HTR-8/SVneo (cell line): Measurements from ENCODE around the gene TGIF2.
"Not testable (repeated sequence)": the region's sequence is repeated elsewhere in the genome, so short reads cannot be mapped to it uniquely, and the experiment has no call there.

ENCODE experiments used
- DNase-seq: peaks from one replicate; pipeline ENCODE4 v3.0.0; 2011; ENCODE audit warnings: low spot score, mixed read lengths; ENCODE audit not compliant: insufficient read length
- FAIRE-seq: peaks from 2 replicates; lab custom pipeline; 2011; peaks lifted over from hg19 to GRCh38; lab: Jason Lieb, UNC

The TGIF2 gene

GRCh38 chr20:36546111-36546736 lies 27.2 kb upstream of the TGIF2 start:
- FAIRE-seq (peak; percentile 28), DNase-seq (no peak)

DNA sequence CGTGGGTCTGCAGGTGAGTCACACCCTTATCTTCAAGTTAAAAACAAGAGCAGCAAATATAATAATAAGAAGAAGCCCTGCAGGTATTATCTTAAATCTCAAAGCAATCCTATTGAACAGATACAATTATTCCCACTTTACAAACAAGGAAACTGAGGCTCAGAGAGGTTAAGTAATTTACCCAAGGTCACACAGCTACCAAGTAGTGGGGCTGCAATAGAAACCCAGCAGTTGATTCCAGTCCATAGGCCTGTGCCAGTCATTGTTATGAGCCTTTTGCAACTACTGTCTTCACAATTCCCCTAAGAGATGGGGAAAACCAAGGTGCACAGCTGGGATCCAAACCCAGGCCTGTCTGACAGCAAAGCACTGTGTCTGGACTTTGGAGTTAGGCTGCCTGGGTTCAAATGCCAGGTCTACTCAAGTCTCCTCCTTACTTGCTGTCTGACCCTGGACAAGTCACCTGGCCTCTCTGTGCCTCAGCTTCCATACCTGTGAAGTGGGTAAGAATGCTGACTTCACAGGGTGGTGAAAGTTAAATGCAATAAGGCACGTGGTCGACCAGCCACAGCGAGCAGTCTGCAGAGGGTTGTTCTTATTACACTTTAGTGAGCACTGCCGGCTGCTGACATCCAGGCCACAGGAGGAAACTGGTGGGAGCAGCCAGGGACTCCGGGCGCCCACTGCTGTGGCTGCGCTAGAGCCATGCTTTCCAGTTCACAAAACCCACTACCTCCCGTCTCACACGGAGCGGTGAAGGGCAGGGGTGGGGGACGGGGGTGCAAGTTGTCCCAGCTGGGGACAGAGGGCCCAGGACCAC lies 26.0 kb upstream of the TGIF2 start:
- FAIRE-seq (peak; percentile 31), DNase-seq (no peak)

DNA sequence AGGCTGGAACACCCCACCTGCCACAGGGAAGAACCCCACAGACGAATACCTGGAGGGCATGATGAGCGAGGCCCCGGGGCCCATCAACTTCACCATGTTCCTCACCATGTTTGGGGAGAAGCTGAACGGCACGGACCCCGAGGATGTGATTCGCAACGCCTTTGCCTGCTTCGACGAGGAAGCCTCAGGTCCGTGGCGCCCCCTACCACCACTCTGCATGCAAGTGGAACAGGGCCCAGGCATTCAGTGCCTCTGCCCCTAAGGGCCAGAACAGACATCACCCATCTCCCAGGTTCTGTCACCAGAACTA lies 25.4 kb upstream of the TGIF2 start:
- peak; percentile 84 for FAIRE-seq
- no peak for DNase-seq

- no peak for DNase-seq
- FAIRE-seq = peak; percentile 44
Observed at GRCh38 chr20:36548704-36549627, 24.4 kb upstream of the TGIF2 start.

DNA sequence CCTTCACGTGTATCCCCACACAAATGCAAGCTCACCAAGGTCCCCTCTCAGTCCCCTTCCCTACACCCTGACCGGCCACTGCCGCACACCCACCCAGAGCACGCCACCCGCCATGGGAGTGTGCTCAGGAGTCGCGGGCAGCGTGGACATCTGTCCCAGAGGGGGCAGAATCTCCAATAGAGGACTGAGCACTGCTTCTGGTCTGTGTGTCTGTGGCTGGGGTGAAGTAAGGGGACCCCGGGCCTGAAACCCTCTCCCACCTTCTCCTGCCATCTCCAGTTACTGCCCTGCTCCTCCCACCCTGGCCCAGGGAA lies 23.8 kb upstream of the TGIF2 start:
- DNase-seq (no peak), FAIRE-seq (peak; percentile 28)

DNA sequence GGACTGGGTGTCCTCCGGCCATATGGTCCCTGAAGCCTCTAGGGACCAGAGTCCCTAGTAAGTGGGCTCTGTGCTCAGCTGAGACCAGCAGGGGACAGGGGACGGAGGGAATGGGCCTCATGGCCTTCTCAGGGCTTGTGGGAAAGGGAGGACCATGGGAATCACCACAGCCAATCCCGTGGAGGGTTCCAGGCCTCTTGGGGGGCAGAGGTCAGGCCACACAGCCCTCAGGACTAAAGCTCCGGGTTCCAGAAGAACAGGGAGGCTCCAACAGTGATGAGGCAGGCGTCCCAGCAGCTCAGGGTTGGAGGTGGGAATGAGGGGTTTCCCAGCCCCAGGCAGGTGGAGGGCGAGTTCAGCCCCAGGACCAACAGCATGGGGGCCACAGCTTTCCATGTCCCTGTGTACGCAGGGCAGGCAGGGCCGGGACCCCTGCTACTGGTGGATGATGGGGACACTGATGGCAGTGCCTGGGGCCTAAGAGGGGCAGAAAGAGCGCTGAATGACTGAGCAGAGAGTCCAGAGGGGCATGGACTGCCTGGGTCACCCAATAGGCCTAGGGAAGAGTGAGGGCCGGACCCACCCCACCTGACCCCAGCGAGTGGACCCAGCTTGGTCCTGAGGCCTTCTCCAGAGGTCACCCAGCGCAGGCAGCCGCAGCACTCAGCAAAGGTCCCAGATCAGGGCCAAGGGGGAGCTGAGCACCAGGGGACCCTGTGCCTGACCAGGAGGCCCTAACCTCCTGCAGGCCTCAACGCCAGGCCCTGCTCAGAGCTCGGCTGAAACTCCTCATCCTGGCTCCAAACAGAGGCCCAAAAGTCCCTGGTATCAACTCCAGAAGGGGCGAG lies 23.2 kb upstream of the TGIF2 start:
- FAIRE-seq (peak; percentile 28), DNase-seq (no peak)

- no peak for DNase-seq
- peak; percentile 88 for FAIRE-seq
Observed at GRCh38 chr20:36550790-36551299, 22.6 kb upstream of the TGIF2 start.

DNA sequence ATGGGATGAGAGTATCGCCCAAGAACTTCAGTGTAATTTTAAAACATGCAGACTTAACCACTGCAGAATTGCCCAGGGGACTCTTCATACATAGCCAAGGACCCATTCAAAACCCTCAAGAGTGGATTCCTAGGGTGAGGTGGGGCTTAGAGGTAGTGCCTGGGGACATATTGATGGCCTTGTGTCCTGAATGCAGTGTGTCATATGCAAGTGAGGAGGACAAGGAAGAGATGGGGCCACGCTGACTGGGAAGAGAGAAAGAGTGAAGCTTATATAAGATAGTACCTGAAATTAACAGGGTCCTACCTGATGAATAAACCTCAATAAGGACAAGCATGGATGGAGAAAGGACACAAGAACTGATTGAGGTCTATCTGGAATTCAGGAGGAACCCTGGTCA lies 18.1 kb upstream of the TGIF2 start:
- no peak for FAIRE-seq
- no peak for DNase-seq

DNA sequence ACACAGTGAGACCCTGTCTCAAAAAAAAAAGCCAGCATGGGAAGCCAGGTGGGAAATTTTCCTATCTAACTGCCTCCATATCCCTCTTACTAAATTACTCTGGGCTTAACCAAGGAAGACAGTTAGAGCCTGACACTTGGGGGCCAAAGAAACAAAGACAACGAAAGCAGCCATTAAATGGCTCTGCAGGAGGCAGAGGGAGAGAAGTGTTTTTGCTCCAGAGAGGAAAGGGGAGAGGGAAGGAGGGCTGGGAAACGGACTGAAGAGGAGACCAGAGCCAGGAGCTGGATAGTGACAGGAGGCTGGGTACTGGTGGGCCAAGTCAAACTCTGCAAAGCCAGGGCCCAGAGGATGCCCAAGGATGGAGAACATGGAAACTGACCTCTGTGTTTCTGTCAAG lies 10.7 kb upstream of the TGIF2 start:
- FAIRE-seq (no peak), DNase-seq (no peak)

GRCh38 chr20:36563374-36563773 lies 10.0 kb upstream of the TGIF2 start:
- FAIRE-seq (no peak), DNase-seq (no peak)

DNA sequence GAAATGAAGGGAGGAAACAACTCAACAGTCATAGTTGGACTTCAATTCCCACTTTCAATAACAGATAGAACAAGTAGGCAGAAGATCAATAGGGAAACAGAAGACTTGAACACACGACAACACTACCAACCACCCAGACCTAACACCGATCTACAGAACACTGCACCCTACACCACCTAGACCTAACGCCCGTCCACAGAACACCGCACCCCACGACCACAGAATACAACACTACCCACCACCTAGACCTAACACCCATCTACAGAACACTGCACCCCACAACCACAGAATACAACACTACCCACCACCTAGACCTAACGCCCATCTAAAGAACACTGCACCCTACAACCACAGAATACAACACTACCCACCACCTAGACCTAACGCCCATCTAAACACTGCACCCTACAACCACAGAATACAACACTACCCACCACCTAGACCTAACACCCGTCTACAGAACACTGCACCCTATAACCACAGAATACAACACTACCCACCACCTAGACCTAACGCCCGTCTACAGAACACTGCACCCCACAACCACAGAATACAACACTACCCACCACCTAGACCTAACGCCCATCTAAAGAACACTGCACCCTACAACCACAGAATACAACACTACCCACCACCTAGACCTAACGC lies 9.2 kb upstream of the TGIF2 start:
- not testable (repeated sequence) for DNase-seq
- peak; percentile 16 for FAIRE-seq

GRCh38 chr20:36564726-36565121 lies 8.7 kb upstream of the TGIF2 start:
- FAIRE-seq, DNase-seq: not testable (repeated sequence)

DNA sequence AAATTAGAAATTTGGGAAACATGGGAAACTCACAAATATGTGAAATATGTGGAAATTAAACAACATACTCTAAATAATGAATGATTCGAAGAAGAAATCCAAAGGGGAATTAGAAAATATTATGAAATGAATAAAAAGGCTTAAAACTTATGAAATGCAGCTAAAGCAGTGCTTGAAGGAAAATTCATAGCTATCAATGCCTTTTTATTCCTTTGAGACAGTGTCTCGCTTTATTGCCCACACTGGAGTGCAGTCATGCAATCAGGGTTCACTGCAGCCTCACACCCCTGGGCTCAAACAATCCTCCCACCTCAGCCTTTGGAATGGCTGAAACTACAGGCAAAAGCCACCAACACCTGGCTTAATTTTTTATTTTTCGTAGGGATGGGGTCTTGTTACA lies 7.9 kb upstream of the TGIF2 start:
- FAIRE-seq (no peak), DNase-seq (no peak)

- peak; percentile 77 for FAIRE-seq
Observed at GRCh38 chr20:36569847-36570429, 3.5 kb upstream of the TGIF2 start.

DNA sequence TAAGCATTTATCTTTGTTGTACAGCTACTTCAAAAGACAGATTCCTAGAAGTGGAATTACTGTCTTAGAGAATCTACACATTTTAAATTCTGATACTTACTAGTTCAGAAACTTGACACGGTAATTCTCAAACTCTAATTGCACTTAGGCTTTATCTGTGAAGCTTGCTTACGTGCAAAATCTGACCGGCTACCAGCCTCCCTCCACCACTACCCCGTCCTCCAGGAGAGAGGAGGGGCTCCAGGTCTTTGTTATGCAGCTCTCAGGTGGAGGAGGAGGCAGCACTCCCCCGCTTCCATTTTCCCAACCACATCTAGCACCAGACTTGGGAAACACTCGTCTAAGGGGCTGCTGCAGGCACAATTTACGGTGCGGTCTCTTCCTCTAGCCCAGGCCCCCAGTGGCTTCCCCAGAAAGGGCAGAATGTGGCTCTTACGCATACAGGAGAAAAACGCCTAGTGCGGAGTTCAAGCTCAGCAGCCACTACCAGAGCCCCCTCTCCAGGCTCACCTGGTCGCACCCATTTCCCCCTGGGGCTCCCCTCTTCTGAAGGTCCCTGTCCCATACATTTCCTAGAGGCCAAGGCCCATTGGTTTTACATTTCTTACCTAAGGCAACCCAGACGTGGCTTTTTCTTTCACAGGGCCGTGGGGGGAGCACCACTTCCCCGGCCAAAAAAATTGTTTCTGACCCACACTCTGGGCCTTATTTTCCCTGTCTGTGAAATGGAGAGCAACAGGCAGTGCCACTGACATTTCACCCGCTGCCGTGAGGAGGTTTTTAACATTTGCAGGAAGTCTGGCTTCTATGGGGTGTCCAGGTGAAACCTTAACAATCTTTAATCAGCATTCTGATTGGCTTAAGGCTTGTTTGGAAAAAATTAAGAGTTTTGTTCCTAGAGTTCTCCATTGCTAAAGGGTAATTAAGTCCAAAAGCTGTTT lies 1.6 kb upstream of the TGIF2 start:
- DNase-seq (no peak), FAIRE-seq (no peak)

More at GRCh38 chr20:36569847-36570429, 3.5 kb upstream of the TGIF2 start:
- peak; percentile 81 for DNase-seq

DNA sequence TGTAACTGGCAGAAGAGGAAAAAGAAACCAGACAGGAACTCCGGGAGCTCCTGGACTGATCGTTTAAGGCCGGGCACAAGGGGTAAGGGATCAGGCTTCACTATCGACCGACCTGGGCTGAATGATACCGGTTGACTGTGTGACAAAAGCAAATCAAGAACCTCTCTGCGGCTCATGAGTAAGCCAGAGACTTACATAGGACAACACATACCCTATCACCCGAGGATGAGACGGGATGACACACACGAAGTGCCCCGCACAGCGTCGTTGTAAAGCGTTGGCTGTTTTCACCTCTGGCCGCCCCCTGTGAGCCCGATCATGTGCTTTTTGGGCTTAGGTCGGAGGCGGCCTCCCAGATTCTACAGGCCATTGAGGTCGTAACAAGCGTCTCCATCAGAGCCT lies 695 bp upstream of the TGIF2 start:
- FAIRE-seq (no peak), DNase-seq (no peak)

GRCh38 chr20:36573798-36574365 lies 485 bp downstream of the TGIF2 start:
- DNase-seq (no peak), FAIRE-seq (no peak)
